HL-60 (cell line): ENCODE data around the gene MYO10.

Source experiments
- GABPA ChIP-seq: IDR thresholded peaks from 2 replicates; pipeline ENCODE4 v1.6.1; 2012; ENCODE audit warnings: low read depth
- POLR2AphosphoS5 ChIP-seq: IDR thresholded peaks from 2 replicates; pipeline ENCODE4 v1.6.1; 2012; ENCODE audit warnings: low read depth
- TF ChIP-seq, protein P1 (sequence below): IDR thresholded peaks from one replicate; pipeline ENCODE4 v1.5.1; 2011; ENCODE audit warnings: low read length, control low read depth, inconsistent platforms; ENCODE audit not compliant: insufficient read depth
- TF ChIP-seq, protein P2 (sequence below): IDR thresholded peaks from 2 replicates; pipeline ENCODE4 v1.6.1; 2012; ENCODE audit warnings: low read depth; ENCODE audit not compliant: insufficient replicate concordance

DNA sequence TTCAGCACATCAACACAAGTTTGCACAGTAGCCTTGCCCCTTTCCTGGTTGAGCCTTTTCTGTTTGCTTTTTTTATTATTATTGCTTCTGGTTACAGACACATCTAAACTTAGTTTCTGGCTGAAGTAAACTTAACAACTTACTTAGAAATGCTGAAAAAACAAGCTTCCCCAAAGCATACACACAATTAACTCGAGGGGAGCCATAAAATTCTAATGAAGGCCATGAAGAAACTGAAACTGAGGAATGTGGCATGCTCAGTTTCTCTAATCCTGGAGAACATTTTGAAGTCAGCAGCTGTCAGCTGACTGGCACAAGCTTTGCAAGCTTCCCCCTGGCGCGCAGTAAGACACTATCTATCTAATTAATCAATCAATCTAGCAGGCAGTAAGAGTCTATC, 3.7 kb downstream of the MYO10 start:
- TF ChIP-seq, protein P1, sequence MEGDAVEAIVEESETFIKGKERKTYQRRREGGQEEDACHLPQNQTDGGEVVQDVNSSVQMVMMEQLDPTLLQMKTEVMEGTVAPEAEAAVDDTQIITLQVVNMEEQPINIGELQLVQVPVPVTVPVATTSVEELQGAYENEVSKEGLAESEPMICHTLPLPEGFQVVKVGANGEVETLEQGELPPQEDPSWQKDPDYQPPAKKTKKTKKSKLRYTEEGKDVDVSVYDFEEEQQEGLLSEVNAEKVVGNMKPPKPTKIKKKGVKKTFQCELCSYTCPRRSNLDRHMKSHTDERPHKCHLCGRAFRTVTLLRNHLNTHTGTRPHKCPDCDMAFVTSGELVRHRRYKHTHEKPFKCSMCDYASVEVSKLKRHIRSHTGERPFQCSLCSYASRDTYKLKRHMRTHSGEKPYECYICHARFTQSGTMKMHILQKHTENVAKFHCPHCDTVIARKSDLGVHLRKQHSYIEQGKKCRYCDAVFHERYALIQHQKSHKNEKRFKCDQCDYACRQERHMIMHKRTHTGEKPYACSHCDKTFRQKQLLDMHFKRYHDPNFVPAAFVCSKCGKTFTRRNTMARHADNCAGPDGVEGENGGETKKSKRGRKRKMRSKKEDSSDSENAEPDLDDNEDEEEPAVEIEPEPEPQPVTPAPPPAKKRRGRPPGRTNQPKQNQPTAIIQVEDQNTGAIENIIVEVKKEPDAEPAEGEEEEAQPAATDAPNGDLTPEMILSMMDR: no peak
- TF ChIP-seq POLR2AphosphoS5 (no peak), GABPA (no peak)
- TF ChIP-seq, protein P2, sequence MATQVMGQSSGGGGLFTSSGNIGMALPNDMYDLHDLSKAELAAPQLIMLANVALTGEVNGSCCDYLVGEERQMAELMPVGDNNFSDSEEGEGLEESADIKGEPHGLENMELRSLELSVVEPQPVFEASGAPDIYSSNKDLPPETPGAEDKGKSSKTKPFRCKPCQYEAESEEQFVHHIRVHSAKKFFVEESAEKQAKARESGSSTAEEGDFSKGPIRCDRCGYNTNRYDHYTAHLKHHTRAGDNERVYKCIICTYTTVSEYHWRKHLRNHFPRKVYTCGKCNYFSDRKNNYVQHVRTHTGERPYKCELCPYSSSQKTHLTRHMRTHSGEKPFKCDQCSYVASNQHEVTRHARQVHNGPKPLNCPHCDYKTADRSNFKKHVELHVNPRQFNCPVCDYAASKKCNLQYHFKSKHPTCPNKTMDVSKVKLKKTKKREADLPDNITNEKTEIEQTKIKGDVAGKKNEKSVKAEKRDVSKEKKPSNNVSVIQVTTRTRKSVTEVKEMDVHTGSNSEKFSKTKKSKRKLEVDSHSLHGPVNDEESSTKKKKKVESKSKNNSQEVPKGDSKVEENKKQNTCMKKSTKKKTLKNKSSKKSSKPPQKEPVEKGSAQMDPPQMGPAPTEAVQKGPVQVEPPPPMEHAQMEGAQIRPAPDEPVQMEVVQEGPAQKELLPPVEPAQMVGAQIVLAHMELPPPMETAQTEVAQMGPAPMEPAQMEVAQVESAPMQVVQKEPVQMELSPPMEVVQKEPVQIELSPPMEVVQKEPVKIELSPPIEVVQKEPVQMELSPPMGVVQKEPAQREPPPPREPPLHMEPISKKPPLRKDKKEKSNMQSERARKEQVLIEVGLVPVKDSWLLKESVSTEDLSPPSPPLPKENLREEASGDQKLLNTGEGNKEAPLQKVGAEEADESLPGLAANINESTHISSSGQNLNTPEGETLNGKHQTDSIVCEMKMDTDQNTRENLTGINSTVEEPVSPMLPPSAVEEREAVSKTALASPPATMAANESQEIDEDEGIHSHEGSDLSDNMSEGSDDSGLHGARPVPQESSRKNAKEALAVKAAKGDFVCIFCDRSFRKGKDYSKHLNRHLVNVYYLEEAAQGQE: no peak
